Raji (cell line): ENCODE results near the gene GNAI3.

ENCODE experiments used
- POLR2A ChIP-seq: IDR thresholded peaks from 2 replicates; pipeline ENCODE4 v1.6.1; 2011; ENCODE audit warnings: low read depth, low read length, control low read depth; ENCODE audit not compliant: insufficient read depth

The GNAI3 gene

GRCh38 chr1:109659145-109659544, 110.7 kb downstream of the GNAI3 start:
- no peak for TF ChIP-seq POLR2A

- no peak for TF ChIP-seq POLR2A
These were observed 111.7 kb downstream of the GNAI3 start for GRCh38 chr1:109659997-109660690.

- no peak for TF ChIP-seq POLR2A
These were observed 113.0 kb downstream of the GNAI3 start for GRCh38 chr1:109661391-109661790.

- TF ChIP-seq POLR2A = no peak
These were observed 116.3 kb downstream of the GNAI3 start for GRCh38 chr1:109664671-109665070.

GRCh38 chr1:109667452-109668122, 119.2 kb downstream of the GNAI3 start, which contains the start of gene GSTM2:
TSS of gene GSTM2 (plus strand) at chr1:109668057. CDS start at chr1:109668116, 59 bp downstream.
- TF ChIP-seq POLR2A = no peak
